H1 (cell line): Measurements from ENCODE around the gene FRMPD4.

Source experiments
- ASH2L ChIP-seq: fragments of 200-600, 300-600 bp; sonication (generic); IDR thresholded peaks from one replicate; pipeline ENCODE4 v1.7.1; 2017; ENCODE audit warnings: low read length
- CBX5 ChIP-seq: fragments of 300-800, 300-1000 bp; sonication (generic); IDR thresholded peaks from 2 replicates; pipeline ENCODE4 v1.7.1; 2016; ENCODE audit warnings: antibody characterized with exemption, low read length, low read depth
- CTCF ChIP-seq, 3 experiments: IDR thresholded peaks; 1 replicate in 2 of 3; 2 replicates in 1 of 3; pipeline versions ENCODE4 v1.5.1 to v1.6.1; 2011; ENCODE audit warnings: low read length in 3 of 3, mild to moderate bottlenecking in 3 of 3, inconsistent platforms in 2 of 3, low read depth in 1 of 3, moderate library complexity in 1 of 3; ENCODE audit not compliant: insufficient read depth in 1 of 3; ENCODE audit errors: control extremely low read depth in 1 of 3
- EZH2 ChIP-seq: fragments of 200-600 bp; sonication (generic); IDR thresholded peaks from 2 replicates; pipeline ENCODE4 v1.7.1; 2012; ENCODE audit warnings: low read depth, mild to moderate bottlenecking, moderate library complexity, low read length, inconsistent platforms; ENCODE audit not compliant: severe bottlenecking
- GTF2F1 ChIP-seq: IDR thresholded peaks from 2 replicates; pipeline ENCODE4 v1.6.1; 2012; ENCODE audit warnings: low read depth, low read length, improper control_type of control experiment, borderline replicate concordance
- POLR2A ChIP-seq, 2 experiments: IDR thresholded peaks; 1 replicate in 1 of 2; 2 replicates in 1 of 2; pipeline ENCODE4 v1.6.1; 2011; ENCODE audit warnings: low read depth in 2 of 2, low read length in 2 of 2, mild to moderate bottlenecking in 2 of 2; ENCODE audit errors: control extremely low read depth in 1 of 2
- RAD21 ChIP-seq, 2 experiments: IDR thresholded peaks in 1 of 2; conservative IDR thresholded peaks in 1 of 2; 2 replicates each; pipeline ENCODE4 v1.6.1; 2011; ENCODE audit warnings: low read depth in 2 of 2, low read length in 2 of 2, improper control_type of control experiment in 1 of 2, inconsistent platforms in 1 of 2, mild to moderate bottlenecking in 1 of 2, moderate library complexity in 1 of 2
- RFX5 ChIP-seq: IDR thresholded peaks from 2 replicates; pipeline ENCODE4 v1.6.1; 2011; ENCODE audit warnings: low read depth, low read length, improper control_type of control experiment, borderline replicate concordance

- TF ChIP-seq POLR2A (IDR thresholded peaks at IDR 0.05; ENCODE audit: control extremely low read depth in 1 of 2, low read depth in 2 of 2, low read length in 2 of 2) (no peak), CBX5 (no peak), RFX5 (no peak), GTF2F1 (no peak), RAD21 (IDR thresholded peaks at IDR 0.05 in 1 of 2, conservative IDR thresholded peaks at IDR 0.05 in 1 of 2; ENCODE audit: low read depth in 2 of 2, low read length in 2 of 2) (no peak), CTCF (IDR thresholded peaks at IDR 0.05; ENCODE audit: control extremely low read depth in 1 of 3, insufficient read depth in 1 of 3, low read depth in 1 of 3, low read length in 3 of 3) (no peak), EZH2 (no peak), ASH2L (no peak)
These were observed 285.1 kb downstream of the FRMPD4 start for GRCh38 chrX:12423346-12423745.
